ENCODE measurements around the gene CDNF.
"Not testable (repeated sequence)": the region's sequence is repeated elsewhere in the genome, so short reads cannot be mapped to it uniquely, and the experiment has no call there.

DNA sequence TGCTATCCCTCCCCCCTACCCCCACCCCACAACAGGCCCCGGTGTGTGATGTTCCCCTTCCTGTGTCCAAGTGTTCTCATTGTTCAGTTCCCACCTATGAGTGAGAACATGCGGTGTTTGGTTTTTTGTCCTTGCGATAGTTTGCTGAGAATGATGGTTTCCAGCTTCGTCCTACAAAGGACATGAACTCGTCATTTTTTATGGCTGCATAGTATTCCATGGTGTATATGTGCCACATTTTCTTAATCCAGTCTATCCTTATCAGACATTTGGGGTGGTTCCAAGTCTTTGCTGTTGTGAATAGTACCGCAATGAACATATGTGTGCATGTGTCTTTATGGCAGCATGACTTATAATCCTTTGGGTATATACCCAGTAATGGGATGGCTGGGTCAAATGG lies 26.6 kb upstream of the CDNF start:
- TF ChIP-seq, protein P1, sequence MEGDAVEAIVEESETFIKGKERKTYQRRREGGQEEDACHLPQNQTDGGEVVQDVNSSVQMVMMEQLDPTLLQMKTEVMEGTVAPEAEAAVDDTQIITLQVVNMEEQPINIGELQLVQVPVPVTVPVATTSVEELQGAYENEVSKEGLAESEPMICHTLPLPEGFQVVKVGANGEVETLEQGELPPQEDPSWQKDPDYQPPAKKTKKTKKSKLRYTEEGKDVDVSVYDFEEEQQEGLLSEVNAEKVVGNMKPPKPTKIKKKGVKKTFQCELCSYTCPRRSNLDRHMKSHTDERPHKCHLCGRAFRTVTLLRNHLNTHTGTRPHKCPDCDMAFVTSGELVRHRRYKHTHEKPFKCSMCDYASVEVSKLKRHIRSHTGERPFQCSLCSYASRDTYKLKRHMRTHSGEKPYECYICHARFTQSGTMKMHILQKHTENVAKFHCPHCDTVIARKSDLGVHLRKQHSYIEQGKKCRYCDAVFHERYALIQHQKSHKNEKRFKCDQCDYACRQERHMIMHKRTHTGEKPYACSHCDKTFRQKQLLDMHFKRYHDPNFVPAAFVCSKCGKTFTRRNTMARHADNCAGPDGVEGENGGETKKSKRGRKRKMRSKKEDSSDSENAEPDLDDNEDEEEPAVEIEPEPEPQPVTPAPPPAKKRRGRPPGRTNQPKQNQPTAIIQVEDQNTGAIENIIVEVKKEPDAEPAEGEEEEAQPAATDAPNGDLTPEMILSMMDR (IDR thresholded peaks at IDR 0.05) = not testable (repeated sequence)
- not testable (repeated sequence) for TF ChIP-seq REST (IDR thresholded peaks at IDR 0.05; ENCODE audit: insufficient read depth in 1 of 2, low read depth in 2 of 2, low read length in 1 of 2); POLR2AphosphoS5 (IDR thresholded peaks at IDR 0.05; ENCODE audit: low read depth, low read length); TCF7L2 (IDR thresholded peaks at IDR 0.05; ENCODE audit: low read depth, low read length)
